Colon (tissue), 2 donors: ENCODE data around the gene ITIH6.
"Not testable (repeated sequence)": the region's sequence is repeated elsewhere in the genome, so short reads cannot be mapped to it uniquely, and the experiment has no call there.

Source experiments
- FAIRE-seq: peaks from 2 replicates; lab custom pipeline; 2012; peaks lifted over from hg19 to GRCh38; lab: Jason Lieb, UNC
- donor health status: control.
- donor health status: control.

The ITIH6 gene

DNA sequence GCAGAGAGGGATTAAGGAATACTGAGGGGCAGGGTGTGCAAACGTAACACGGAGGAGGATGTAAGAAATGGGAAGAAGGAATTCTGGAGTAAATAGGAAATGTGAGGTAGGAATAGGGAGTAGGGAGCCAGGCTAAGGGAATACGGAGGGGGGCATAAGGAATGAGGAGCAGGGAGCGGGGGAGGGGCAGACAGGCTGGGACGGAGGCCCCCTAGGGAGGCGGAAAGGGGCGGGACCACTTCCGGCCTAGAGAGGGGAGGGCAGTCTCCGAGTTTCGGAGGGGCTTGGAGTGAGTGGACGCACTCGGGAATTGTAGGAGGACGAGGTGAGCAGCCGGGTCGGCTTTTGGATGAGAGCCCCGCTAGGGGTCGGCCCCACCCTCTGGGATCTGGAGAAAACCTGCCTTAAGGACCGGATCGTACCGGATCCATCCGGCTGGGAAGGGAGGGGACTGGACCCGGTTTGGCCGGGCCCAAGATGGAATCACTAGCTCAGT is 10.1 kb upstream of the ITIH6 start:
- no peak for FAIRE-seq

GRCh38 chrX:54807524-54808108 is 9.6 kb upstream of the ITIH6 start, which contains the start of gene MAGED2:
MAGED2 (plus strand) TSS chrX:54807745; CDS start chrX:54809332, 1,587 bp downstream.
- FAIRE-seq = no peak

- FAIRE-seq = no peak
Measured at GRCh38 chrX:54799046-54799445, 991 bp upstream of the ITIH6 start.

DNA sequence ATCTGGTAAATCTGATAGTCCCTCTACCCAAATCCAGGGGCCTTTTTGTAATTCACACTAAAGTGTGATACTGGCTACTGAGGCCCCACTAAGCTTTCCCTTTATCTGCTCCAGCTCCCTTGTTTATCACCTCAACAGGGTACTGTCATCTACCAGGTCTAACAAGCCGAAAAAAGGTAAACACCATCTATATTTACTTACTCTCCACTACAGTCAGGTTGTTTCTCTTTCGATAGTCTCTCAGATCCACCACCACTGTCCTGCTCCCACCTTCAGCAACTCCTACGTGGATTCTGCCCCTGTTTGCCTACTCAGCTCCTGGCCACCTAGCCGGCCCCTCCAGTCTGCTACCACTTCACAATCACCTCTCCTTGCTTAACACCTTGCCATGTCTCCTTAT is 3.3 kb downstream of the ITIH6 start:
- FAIRE-seq = no peak

GRCh38 chrX:54794028-54794427 is 4.0 kb downstream of the ITIH6 start:
- FAIRE-seq = no peak

DNA sequence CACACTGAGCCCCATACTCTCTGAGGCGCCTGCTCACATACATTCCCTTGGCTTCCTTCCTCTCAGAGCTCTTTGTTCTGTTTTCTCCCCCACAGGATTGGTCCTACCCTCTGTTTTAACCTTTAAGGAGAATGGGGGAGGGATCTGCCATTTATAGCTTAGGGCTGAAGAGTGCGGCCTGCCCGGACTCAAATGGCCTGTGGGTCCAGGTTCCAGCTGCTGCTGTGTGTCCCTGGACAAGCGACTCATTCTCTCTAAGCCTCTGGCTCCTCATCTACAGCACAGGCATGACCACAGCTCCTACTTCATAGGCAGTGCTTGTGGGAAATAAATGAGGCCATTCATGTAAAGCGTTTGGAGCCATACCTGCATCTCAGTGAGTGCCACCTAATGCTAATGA is 8.7 kb downstream of the ITIH6 start:
- FAIRE-seq = not testable (repeated sequence)

DNA sequence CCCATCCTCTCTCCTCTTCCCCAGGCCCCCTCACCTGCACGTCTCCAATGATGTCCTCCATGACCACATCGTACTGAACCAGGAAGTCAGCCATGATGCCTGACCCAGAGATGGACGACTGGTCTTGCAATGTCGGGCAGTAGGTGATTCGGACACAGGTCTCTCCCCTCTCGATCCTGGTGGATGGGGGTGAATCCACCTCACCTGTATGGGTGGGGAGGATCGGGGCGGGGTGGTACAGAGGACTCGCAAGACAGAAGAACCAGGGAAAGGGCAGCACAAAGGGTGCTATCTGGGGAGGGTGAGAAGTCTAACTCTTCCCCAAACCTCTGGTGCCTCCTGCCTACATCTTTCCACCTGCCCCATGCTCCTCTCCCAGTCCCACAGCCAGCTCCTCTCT is 9.6 kb downstream of the ITIH6 start:
- FAIRE-seq = no peak

- FAIRE-seq = no peak
Measured at GRCh38 chrX:54786967-54787366, 11.1 kb downstream of the ITIH6 start.

DNA sequence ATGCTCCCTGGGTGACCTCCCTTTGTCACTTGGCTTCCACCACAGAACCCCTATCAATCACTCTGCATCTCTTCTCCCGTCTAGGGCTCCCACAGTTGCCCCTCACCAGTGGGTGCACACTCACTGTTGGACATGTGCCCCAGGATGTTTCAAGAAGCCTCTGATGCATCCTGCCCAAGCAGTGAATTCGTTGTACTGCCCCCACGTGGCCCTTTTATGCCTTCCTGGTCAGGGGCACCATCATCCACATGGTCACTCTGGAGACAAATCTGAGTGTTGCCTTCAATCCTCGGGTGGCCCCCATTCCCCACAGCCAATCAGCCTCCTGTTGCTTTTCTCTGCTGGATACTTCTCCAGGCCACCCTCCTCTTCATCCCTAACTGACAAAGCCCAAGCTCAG is 12.2 kb downstream of the ITIH6 start:
- no peak for FAIRE-seq

GRCh38 chrX:54776987-54777672 is 20.9 kb downstream of the ITIH6 start:
- FAIRE-seq = no peak

DNA sequence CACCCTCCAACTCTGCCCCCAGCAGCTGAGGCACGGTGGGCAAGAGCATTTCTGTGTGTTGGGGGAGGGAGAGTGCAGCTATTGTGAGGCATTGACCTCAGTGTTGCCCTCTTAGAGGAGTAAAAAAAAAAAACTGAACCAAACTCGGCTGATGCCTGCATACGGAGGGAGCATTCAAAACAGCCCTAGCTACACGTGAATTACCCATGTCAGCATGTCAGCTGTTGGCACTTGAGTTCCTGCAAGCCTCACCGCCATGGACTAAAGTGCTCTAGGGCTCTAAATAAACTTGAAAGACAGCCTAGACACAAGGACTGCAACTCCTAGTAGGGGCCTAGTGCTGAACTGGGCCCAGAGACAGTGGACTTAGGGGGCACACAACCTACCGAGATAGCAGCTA is 22.0 kb downstream of the ITIH6 start:
- FAIRE-seq = no peak

DNA sequence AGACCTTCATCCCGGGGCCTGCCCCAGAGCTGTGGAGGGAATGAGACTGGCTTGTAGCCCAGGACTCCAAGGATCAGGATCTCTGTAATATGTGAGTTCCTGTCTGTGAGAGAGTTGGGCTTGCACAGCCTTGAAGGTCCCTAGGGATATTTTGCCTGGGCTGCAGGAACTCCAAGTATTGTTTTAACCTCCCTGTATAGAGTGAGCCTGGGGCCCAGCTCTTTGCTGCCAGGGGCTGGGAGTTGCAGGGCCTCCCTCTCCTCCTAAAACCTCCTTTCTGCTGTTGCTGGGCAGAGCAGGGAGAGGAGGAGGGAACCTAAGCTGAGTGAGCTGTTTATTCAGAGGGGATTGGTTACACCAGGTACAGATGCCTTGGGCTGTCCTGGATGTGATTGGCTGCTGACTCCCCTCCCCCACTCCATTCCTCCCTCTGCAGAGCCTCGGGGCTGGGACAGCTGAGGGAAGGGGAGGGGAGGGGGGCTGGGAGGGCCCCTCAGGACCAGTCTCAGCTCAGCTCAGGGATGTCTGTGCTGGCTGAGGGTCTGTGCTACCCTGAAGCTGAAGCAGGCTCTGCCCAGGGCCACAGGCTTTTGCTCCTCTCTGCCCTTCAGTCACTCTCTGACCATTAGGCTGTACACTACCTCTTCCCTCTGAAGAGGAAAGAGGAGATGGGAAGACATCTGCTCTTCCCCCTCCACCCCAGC is 23.5 kb downstream of the ITIH6 start:
- FAIRE-seq = not testable (repeated sequence)

GRCh38 chrX:54758114-54759055 is 39.7 kb downstream of the ITIH6 start:
- FAIRE-seq = no peak

- no peak for FAIRE-seq
Measured at GRCh38 chrX:54754854-54755253, 43.2 kb downstream of the ITIH6 start.

- no peak for FAIRE-seq
Measured at GRCh38 chrX:54748626-54749025, 49.4 kb downstream of the ITIH6 start.

- no peak for FAIRE-seq
Measured at GRCh38 chrX:54747733-54748393, 50.2 kb downstream of the ITIH6 start.

GRCh38 chrX:54746928-54747327 is 51.1 kb downstream of the ITIH6 start:
- FAIRE-seq = no peak

DNA sequence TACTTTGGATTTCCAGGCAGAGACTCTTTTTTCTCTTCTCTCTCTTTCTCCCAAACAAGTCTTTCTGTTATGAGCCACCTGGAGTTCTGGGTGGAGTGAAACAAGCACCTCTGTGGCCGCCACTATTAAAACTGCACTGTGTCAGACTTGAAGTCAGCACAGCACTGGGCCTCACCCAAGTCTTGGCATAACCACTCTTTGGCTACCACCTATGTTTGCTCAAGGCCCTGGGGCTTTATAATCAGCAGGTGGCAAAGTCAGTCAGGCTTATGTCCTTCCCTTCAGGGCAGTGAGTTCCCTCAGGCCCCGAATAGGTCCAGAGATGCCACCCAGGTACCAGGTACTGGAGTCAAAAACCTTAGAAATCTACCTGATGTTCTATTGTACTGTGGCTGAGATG is 52.4 kb downstream of the ITIH6 start:
- FAIRE-seq = no peak

DNA sequence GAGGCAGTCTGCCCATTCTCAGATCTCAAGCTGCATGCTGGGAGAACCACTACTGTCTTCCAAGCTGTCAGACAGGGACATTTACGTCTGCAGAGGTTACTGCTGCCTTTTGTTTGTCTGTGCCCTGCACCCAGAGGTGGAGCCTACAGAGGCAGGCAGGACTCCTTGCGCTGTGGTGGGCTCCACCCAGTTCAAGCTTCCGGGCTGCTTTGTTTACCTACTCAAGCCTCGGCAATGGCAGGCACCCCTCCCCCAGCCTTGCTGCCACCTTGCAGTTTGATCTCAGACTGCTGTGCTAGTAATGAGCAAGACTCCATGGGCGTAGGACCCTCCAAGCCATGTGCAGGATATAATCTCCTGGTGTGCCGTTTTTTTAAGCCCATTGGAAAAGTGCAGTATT is 59.5 kb downstream of the ITIH6 start:
- FAIRE-seq = not testable (repeated sequence)

GRCh38 chrX:54736298-54736942 is 61.6 kb downstream of the ITIH6 start:
- FAIRE-seq = not testable (repeated sequence)

DNA sequence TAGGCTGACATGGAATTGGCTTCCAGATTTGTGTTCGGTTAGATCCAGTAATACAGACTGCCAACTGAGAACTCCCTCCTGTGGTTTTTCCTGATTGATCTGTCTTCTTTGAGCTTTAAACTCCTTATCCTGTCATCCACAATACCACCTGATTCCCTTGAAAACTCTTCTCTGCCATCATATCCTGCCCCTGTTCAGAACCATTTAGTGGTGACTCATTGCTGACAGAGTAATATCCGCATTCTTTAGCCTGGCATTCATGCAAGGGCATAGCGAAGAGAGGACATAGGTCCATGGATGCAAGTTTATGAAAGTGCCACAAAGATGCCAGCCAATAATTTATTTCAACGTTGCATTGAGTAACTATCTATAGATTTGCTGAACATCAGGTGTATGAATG is 76.6 kb downstream of the ITIH6 start:
- no peak for FAIRE-seq
